Measurements from ENCODE around the gene SDK1.

- no peak for TF ChIP-seq CTCF (IDR thresholded peaks at IDR 0.05)
- TF ChIP-seq POLR2A (IDR thresholded peaks at IDR 0.05), result no peak
Observed at GRCh38 chr7:4018601-4019316, 717.7 kb downstream of the SDK1 start.

Data from uterus (tissue), 2 donors.